Nephron (organoid): ENCODE measurements around the gene ABCE1.

Source experiments
- H3K27ac Mint-ChIP-seq, 3 experiments: 2 replicates each; pipeline ENCODE4 v1.8.0; 2020; ENCODE audit warnings: mixed read lengths in 3 of 3, mild to moderate bottlenecking in 2 of 3, moderate library complexity in 1 of 3
- H3K27me3 Mint-ChIP-seq: 2 replicates; pipeline ENCODE4 v1.8.0; 2021; ENCODE audit warnings: low read depth, mild to moderate bottlenecking, moderate library complexity, mixed read lengths
- H3K36me3 Mint-ChIP-seq: 2 replicates; pipeline ENCODE4 v1.8.0; 2020; ENCODE audit warnings: low read depth, mixed read lengths
- H3K4me1 Mint-ChIP-seq: 2 replicates; pipeline ENCODE4 v1.8.0; 2020; ENCODE audit warnings: mixed read lengths
- H3K4me3 Mint-ChIP-seq, 3 experiments: 2 replicates each; pipeline ENCODE4 v1.8.0; 2020; ENCODE audit warnings: mild to moderate bottlenecking in 3 of 3, mixed read lengths in 3 of 3, moderate library complexity in 2 of 3
- H3K9me3 Mint-ChIP-seq: 2 replicates; pipeline ENCODE4 v1.8.0; 2020; ENCODE audit warnings: mixed read lengths
- CTCF ChIP-seq, 3 experiments: fragments of 200-600 bp; sonication (generic); IDR thresholded peaks; one replicate each; pipeline ENCODE4 v1.5.0; 2021; ENCODE audit warnings: antibody characterized with exemption in 3 of 3; ENCODE audit not compliant: unreplicated experiment in 3 of 3

The ABCE1 gene

GRCh38 chr4:145097821-145098674 is at the start of gene ABCE1, which contains the start of gene ANAPC10:
TSS of gene ABCE1 (plus strand) at chr4:145098311. CDS start at chr4:145104413, 6,102 bp downstream.
TSS of gene ANAPC10 (minus strand) at chr4:145098196. CDS start at chr4:145096099, 2,097 bp downstream.
- Mint-ChIP-seq H3K4me1 (peaks cover 19% of the 10 kb centered on the region), H3K4me3 (peak within 1 kb of the TSS; percentile 94 to 96 (median 96)), H3K27ac (peak within 1 kb of the TSS; percentile 99), H3K27me3 (no peaks in the 10 kb centered on the region), H3K9me3 (peaks cover 22% of the 10 kb centered on the region), H3K36me3 (peaks cover 29% of the 10 kb centered on the region)
- TF ChIP-seq CTCF (IDR thresholded peaks at IDR 0.05; ENCODE audit: unreplicated experiment in 3 of 3): peak in 2 of 3 experiments; percentile 1 to 34

- H3K36me3 Mint-ChIP-seq: peaks cover 20% of the 10 kb centered on the region
- no peaks in the 10 kb centered on the region for H3K9me3 Mint-ChIP-seq
- no peaks in the 10 kb centered on the region for H3K27me3 Mint-ChIP-seq
- no peak overlapping the region for H3K4me3 Mint-ChIP-seq
- TF ChIP-seq CTCF (IDR thresholded peaks at IDR 0.05; ENCODE audit: unreplicated experiment in 3 of 3): no peak
- no peak overlapping the region for H3K27ac Mint-ChIP-seq
- peaks cover 4% of the 10 kb centered on the region for H3K4me1 Mint-ChIP-seq
Observed at GRCh38 chr4:145048817-145049216, 49.3 kb upstream of the ABCE1 start.

GRCh38 chr4:145049241-145049640 is 48.9 kb upstream of the ABCE1 start:
- Mint-ChIP-seq H3K9me3 (no peaks in the 10 kb centered on the region), H3K27ac (no peak overlapping the region)

GRCh38 chr4:145055533-145056257 is 42.4 kb upstream of the ABCE1 start:
- H3K4me1 Mint-ChIP-seq: no peaks in the 10 kb centered on the region
- no peak overlapping the region for H3K4me3 Mint-ChIP-seq
- H3K27me3 Mint-ChIP-seq: no peaks in the 10 kb centered on the region
- H3K27ac Mint-ChIP-seq: no peak overlapping the region
- peaks cover 16% of the 10 kb centered on the region for H3K36me3 Mint-ChIP-seq
- H3K9me3 Mint-ChIP-seq: no peaks in the 10 kb centered on the region
- no peak for TF ChIP-seq CTCF (IDR thresholded peaks at IDR 0.05; ENCODE audit: unreplicated experiment in 3 of 3)

More at GRCh38 chr4:145049241-145049640, 48.9 kb upstream of the ABCE1 start:
- Mint-ChIP-seq H3K4me3 (no peak overlapping the region), H3K4me1 (no peaks in the 10 kb centered on the region), H3K27me3 (no peaks in the 10 kb centered on the region), H3K36me3 (peaks cover 20% of the 10 kb centered on the region)
- no peak for TF ChIP-seq CTCF (IDR thresholded peaks at IDR 0.05; ENCODE audit: unreplicated experiment in 3 of 3)

GRCh38 chr4:145056325-145057130 is 41.6 kb upstream of the ABCE1 start:
- Mint-ChIP-seq H3K4me3 (no peak overlapping the region), H3K27ac (no peak overlapping the region), H3K36me3 (peaks cover 14% of the 10 kb centered on the region), H3K27me3 (no peaks in the 10 kb centered on the region), H3K4me1 (peaks cover 4% of the 10 kb centered on the region), H3K9me3 (no peaks in the 10 kb centered on the region)
- TF ChIP-seq CTCF (IDR thresholded peaks at IDR 0.05; ENCODE audit: unreplicated experiment in 3 of 3): no peak
